Testis (tissue), 2 donors: ENCODE measurements around the gene GAS2L2.

Experiments
- CTCF ChIP-seq, 3 experiments: fragments of 450-650 bp in 2 of 3; fragments of 200-600 bp in 1 of 3; sonication (generic) in 1 of 3; IDR thresholded peaks; one replicate each; pipeline ENCODE4 v1.5.1; 2016 to 2019; ENCODE audit warnings: antibody characterized with exemption in 3 of 3, mild to moderate bottlenecking in 2 of 3, moderate library complexity in 1 of 3
- POLR2A ChIP-seq: fragments of 450-650 bp; IDR thresholded peaks from one replicate; pipeline ENCODE4 v1.6.1; 2017; ENCODE audit warnings: antibody characterized with exemption, mild to moderate bottlenecking, moderate library complexity

GRCh38 chr17:35700150-35700549 lies 52.9 kb downstream of the GAS2L2 start:
- no peak for TF ChIP-seq POLR2A
- TF ChIP-seq CTCF (IDR thresholded peaks at IDR 0.05), result no peak
